ENCODE results near the gene NLRP6. TPM values are rescaled to one million over a fixed set of nuclear protein-coding genes. Genes with fewer than 3 reads are reported as not detected.
"Not testable (repeated sequence)": the region's sequence is repeated elsewhere in the genome, so short reads cannot be mapped to it uniquely, and the experiment has no call there.

The NLRP6 gene
- total RNA-seq, 2 donors from 2014 or later = 0.19 to 0.20 TPM

DNA sequence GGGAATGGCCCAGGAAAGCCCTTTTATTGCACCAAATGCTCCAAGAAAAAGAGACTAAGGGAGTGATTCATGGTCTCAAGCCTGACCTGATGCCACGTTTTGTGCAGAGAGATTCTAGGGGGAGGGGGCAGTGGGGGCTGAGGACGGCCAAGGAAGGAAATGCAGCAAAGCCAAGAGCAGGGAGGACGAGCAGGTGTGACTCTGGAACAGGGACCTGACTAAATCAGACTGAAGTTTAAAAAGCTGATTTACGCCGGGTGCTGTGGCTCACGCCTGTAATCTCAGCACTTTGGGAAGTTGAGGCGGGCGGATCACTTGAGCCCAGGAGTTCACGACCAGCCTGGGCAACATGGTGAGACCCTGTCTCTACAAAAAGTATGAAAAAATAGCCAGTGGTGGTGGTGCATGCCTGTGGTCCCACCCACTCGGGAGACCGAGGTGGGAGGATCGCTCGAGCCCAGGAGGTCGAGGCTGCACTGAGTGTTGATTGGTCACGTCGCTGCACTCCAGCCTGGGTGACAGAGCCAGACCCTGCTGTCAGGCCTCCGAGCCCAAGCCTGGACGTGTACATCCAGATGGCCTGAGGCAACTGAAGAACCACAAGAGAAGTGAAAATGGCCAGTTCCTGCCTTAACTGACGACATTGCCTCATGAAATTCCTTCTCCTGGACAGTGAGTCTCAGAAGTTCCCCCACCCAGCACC is 53.3 kb downstream of the NLRP6 start:
- Histone ChIP-seq H3K36me3 (no peaks in the 10 kb centered on the region), H3K4me3 (no peak overlapping the region), H3K9me3 (no peaks in the 10 kb centered on the region), H3K27me3 (no peaks in the 10 kb centered on the region), H3K27ac (no peak overlapping the region), H3K4me1 (peaks cover 0 to 42% of the 10 kb centered on the region in 2 donors)
- no peak for DNase-seq (ENCODE audit: low spot score)
- TF ChIP-seq, protein P1, sequence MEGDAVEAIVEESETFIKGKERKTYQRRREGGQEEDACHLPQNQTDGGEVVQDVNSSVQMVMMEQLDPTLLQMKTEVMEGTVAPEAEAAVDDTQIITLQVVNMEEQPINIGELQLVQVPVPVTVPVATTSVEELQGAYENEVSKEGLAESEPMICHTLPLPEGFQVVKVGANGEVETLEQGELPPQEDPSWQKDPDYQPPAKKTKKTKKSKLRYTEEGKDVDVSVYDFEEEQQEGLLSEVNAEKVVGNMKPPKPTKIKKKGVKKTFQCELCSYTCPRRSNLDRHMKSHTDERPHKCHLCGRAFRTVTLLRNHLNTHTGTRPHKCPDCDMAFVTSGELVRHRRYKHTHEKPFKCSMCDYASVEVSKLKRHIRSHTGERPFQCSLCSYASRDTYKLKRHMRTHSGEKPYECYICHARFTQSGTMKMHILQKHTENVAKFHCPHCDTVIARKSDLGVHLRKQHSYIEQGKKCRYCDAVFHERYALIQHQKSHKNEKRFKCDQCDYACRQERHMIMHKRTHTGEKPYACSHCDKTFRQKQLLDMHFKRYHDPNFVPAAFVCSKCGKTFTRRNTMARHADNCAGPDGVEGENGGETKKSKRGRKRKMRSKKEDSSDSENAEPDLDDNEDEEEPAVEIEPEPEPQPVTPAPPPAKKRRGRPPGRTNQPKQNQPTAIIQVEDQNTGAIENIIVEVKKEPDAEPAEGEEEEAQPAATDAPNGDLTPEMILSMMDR (IDR thresholded peaks at IDR 0.05) = no peak

DNA sequence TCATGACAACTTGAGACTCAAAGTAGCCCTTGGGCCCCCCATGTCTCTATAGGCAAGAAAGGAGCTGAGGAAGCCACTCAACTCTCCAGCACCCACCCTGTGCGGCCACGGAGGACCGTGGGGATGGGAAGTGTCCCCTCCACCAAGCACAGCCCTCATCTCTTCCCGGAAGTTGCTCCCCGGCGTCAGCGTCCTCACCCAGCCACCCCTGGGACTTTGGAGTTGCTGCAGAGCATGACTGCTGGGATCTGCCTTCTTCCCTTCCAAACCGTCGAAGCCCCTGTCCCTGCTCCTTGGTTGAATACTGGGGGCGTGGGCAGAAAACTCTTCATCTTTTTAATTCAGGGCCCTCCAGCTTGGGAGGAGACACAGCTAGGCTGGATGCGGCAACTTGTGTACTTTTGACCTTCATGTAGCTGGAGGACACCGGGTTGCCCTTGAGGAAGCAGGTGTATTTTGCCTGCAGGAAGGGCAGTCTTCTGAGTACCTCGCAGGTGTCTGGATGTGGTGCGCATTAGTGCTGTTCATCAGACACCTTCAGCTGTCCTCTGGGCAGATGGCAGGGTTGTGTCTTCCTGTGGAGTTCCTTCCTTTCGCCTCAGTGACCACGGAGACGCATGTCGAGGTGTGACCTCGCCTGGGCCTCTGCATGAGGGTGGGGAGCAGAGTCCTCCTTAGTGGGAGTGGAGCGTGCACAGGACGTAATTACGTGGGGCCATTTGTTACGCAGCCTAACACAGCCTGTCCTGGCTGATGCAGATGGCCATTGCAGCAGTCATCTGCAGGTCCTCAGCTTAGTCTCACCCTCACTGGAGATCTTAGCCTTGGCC is 54.7 kb downstream of the NLRP6 start:
- Histone ChIP-seq H3K4me1 (peaks cover 0 to 30% of the 10 kb centered on the region in 2 donors), H3K4me3 (no peak overlapping the region), H3K9me3 (no peaks in the 10 kb centered on the region), H3K27ac (no peak overlapping the region), H3K36me3 (no peaks in the 10 kb centered on the region), H3K27me3 (no peaks in the 10 kb centered on the region)
- DNase-seq (ENCODE audit: low spot score) = no peak
- TF ChIP-seq, protein P1 (IDR thresholded peaks at IDR 0.05) = no peak

DNA sequence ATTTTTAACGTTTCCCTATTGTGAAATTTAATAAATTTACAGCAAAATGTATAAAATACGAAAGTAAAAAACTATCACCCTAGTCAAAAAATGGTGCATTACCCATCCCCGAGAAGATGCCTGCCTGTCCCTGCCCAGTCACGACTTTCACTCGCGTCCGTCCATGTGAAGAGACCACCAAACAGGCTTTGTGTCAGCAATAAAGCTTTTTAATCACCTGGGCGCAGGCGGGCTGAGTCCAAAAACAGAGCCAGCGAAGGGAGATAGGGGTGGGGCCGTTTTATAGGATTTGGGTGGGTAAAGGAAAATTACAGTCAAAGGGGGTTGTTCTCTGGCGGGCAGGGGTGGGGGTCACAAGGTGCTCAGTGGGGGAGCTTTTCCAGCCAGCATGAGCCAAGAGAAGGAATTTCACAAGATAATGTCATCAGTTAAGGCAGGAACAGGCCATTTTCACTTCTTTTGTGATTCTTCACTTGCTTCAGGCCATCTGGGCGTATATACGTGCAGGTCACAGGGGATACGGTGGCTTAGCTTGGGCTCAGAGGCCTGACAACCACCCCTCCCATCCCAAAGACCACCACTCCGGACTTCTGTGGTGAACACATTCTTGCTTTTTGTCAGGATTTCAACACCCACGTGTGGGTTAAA is 55.5 kb downstream of the NLRP6 start:
- H3K27me3 ChIP-seq; H3K4me3 ChIP-seq; H3K9me3 ChIP-seq; H3K36me3 ChIP-seq; DNase-seq (ENCODE audit: low spot score): not testable (repeated sequence)
- H3K4me1 ChIP-seq = peaks cover 0 to 27% of the 10 kb centered on the region in 2 donors
- H3K27ac ChIP-seq = peak overlapping the region; percentile 71 to 80

DNA sequence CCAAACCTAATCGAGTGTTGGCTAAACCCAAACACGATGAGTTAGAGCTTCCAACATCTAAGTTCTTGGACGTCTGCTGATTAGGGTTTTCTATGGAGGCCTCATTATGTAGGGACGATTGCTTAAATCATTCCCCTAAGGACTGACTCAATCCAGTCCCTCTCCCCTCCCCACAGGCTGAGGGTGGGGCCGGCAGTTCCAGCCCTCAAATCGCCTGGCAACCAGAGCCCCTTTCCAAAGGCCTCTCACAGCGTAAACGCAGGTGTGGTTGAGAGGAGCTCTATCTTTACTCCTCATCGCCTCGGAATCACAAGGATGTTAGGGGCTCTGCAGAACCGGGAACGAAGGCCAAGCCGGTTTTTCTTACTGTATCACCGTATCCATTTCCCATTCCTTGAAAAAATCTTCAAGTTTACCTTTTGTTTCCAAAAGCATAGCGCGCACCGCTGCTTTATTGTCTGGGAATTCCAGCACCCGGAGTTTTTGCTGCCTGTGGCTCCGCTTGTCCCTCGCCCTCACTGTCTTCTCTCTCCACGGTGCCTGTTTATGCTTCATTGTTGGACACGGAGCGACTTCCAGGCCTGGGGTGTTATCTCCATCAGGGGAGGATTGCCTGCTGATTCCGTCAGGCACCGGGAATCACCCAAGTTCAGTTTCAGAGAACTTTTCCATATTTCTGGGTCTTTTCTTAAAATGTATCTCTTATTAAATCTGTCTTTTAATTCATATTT is 56.2 kb downstream of the NLRP6 start:
- peak; percentile 80 for DNase-seq (ENCODE audit: low spot score)
- TF ChIP-seq, protein P1 (IDR thresholded peaks at IDR 0.05) = no peak
- H3K27ac ChIP-seq = peak overlapping the region; percentile 71 to 80
- no peaks in the 10 kb centered on the region for H3K9me3 ChIP-seq
- no peaks in the 10 kb centered on the region for H3K27me3 ChIP-seq
- H3K4me3 ChIP-seq = no peak overlapping the region
- peaks cover 0 to 27% of the 10 kb centered on the region in 2 donors for H3K4me1 ChIP-seq
- no peaks in the 10 kb centered on the region for H3K36me3 ChIP-seq

Other genes starting within 250 kb of the NLRP6 start
- gene SCGB1C1, start 85.3 kb upstream of the NLRP6 start, total RNA-seq = not detected
- gene BET1L, start 71.0 kb upstream of the NLRP6 start, total RNA-seq = 10 to 100 TPM; 20.7 to 25.9 TPM
- 100 to 1,000 TPM in 1 of 2 donors, 10 to 100 TPM in 1; 68.0 to 101 TPM for gene RIC8A, start 70.7 kb upstream of the NLRP6 start, total RNA-seq
- gene SIRT3, start 42.1 kb upstream of the NLRP6 start, total RNA-seq = 10 to 100 TPM; 18.3 to 31.4 TPM
- 10 to 100 TPM; 75.3 to 80.3 TPM for gene PSMD13, start 41.4 kb upstream of the NLRP6 start, total RNA-seq
- gene PGGHG, start 10.7 kb downstream of the NLRP6 start, total RNA-seq = 1 to 10 TPM; 4.9 to 9.4 TPM
- gene IFITM5, start 21.1 kb downstream of the NLRP6 start, total RNA-seq = not detected
- gene IFITM2, start 29.4 kb downstream of the NLRP6 start, total RNA-seq = 100 to 1,000 TPM; 120 to 296 TPM
- gene IFITM1, start 35.6 kb downstream of the NLRP6 start, total RNA-seq = 100 to 1,000 TPM in 1 of 2 donors, 10 to 100 TPM in 1; 82.3 to 241 TPM
- 100 to 1,000 TPM; 156 to 372 TPM for gene IFITM3, start 42.5 kb downstream of the NLRP6 start, total RNA-seq
- under 1 TPM in 1 of 2 donors, not detected in 1; 0.39 TPM for gene B4GALNT4, start 91.1 kb downstream of the NLRP6 start, total RNA-seq
- gene PKP3, start 115.8 kb downstream of the NLRP6 start, total RNA-seq = 1 to 10 TPM in 1 of 2 donors, under 1 TPM in 1; 0.43 to 1.0 TPM
- 10 to 100 TPM; 26.6 to 33.3 TPM for gene SIGIRR, start 136.6 kb downstream of the NLRP6 start, total RNA-seq
- gene ANO9, start 163.6 kb downstream of the NLRP6 start, total RNA-seq = under 1 TPM; 0.11 to 0.75 TPM
- gene PTDSS2, start 171.9 kb downstream of the NLRP6 start, total RNA-seq = 10 to 100 TPM; 26.8 to 32.5 TPM
- gene RNH1, start 228.8 kb downstream of the NLRP6 start, total RNA-seq = 100 to 1,000 TPM; 185 to 248 TPM